Trophoblast cell (in vitro differentiated cells and primary cell): ENCODE results near the gene GRPEL2.

Experiments
- DNase-seq, 2 donors: peaks; one replicate each; pipeline ENCODE4 v3.0.0-alpha.2; 2016
- H2AFZ ChIP-seq: 2 replicates; pipeline ENCODE4 v1.6.1; 2013; ENCODE audit warnings: low read length, moderate library complexity, mild to moderate bottlenecking; ENCODE audit not compliant: insufficient read depth, poor library complexity
- H2AK5ac ChIP-seq: 2 replicates; pipeline ENCODE4 v1.6.1; 2013; ENCODE audit warnings: mild to moderate bottlenecking, low read length
- H2BK120ac ChIP-seq: 2 replicates; pipeline ENCODE4 v1.6.1; 2013; ENCODE audit warnings: low read length, mild to moderate bottlenecking, moderate library complexity; ENCODE audit not compliant: insufficient read depth, poor library complexity
- H2BK12ac ChIP-seq: 2 replicates; pipeline ENCODE4 v1.6.1; 2013; ENCODE audit warnings: mild to moderate bottlenecking, low read length, moderate library complexity
- H2BK5ac ChIP-seq: 2 replicates; pipeline ENCODE4 v1.6.1; 2013; ENCODE audit warnings: low read length, low read depth, moderate library complexity, mild to moderate bottlenecking; ENCODE audit not compliant: poor library complexity
- H3K14ac ChIP-seq: 2 replicates; pipeline ENCODE4 v1.6.1; 2013; ENCODE audit warnings: mild to moderate bottlenecking, low read length
- H3K18ac ChIP-seq: 2 replicates; pipeline ENCODE4 v1.6.1; 2013; ENCODE audit warnings: mild to moderate bottlenecking, low read length
- H3K23ac ChIP-seq: 2 replicates; pipeline ENCODE4 v1.6.1; 2013; ENCODE audit warnings: low read length
- H3K27ac ChIP-seq: 2 replicates; pipeline ENCODE4 v1.5.1; 2013; ENCODE audit warnings: low read depth, mild to moderate bottlenecking, inconsistent platforms, low read length, moderate library complexity
- H3K27me3 ChIP-seq: 2 replicates; pipeline ENCODE4 v1.6.1; 2013; ENCODE audit warnings: inconsistent platforms, mild to moderate bottlenecking, low read length, moderate library complexity; ENCODE audit not compliant: insufficient read depth
- H3K36me3 ChIP-seq, 2 experiments: 1 replicate in 1 of 2; 2 replicates in 1 of 2; pipeline ENCODE4 v1.6.1; 2013; ENCODE audit warnings: low read length in 2 of 2, mild to moderate bottlenecking in 2 of 2, moderate library complexity in 1 of 2; ENCODE audit not compliant: insufficient read depth in 2 of 2, control insufficient read depth in 1 of 2
- H3K4ac ChIP-seq: 2 replicates; pipeline ENCODE4 v1.6.1; 2013; ENCODE audit warnings: low read depth, mild to moderate bottlenecking, low read length, moderate library complexity
- H3K4me1 ChIP-seq, 2 experiments: 1 replicate in 1 of 2; 2 replicates in 1 of 2; pipeline ENCODE4 v1.6.1; 2013; ENCODE audit warnings: low read length in 2 of 2, mild to moderate bottlenecking in 2 of 2, moderate library complexity in 1 of 2; ENCODE audit not compliant: insufficient read depth in 2 of 2, control insufficient read depth in 1 of 2
- H3K4me2 ChIP-seq: 2 replicates; pipeline ENCODE4 v1.6.1; 2013; ENCODE audit warnings: inconsistent platforms, mild to moderate bottlenecking, low read length, moderate library complexity
- H3K4me3 ChIP-seq: 2 replicates; pipeline ENCODE4 v1.5.1; 2013; ENCODE audit warnings: mild to moderate bottlenecking, low read depth, low read length, inconsistent platforms
- H3K79me1 ChIP-seq: one replicate; pipeline ENCODE4 v1.6.1; 2013; ENCODE audit warnings: low read length
- H3K79me2 ChIP-seq: 2 replicates; pipeline ENCODE4 v1.6.1; 2013; ENCODE audit warnings: low read length, mild to moderate bottlenecking; ENCODE audit not compliant: control insufficient read depth, insufficient read depth, poor library complexity
- H3K9ac ChIP-seq: 2 replicates; pipeline ENCODE4 v1.6.1; 2013; ENCODE audit warnings: mild to moderate bottlenecking, low read length
- H3K9me3 ChIP-seq: 2 replicates; pipeline ENCODE4 v1.6.1; 2013; ENCODE audit warnings: low read depth, mild to moderate bottlenecking, control low read depth, inconsistent platforms, low read length; ENCODE audit not compliant: insufficient read depth
- H4K12ac ChIP-seq: 2 replicates; pipeline ENCODE4 v1.6.1; 2013; ENCODE audit warnings: low read depth, mild to moderate bottlenecking, low read length, moderate library complexity
- H4K8ac ChIP-seq: 2 replicates; pipeline ENCODE4 v1.6.1; 2013; ENCODE audit warnings: low read depth, mild to moderate bottlenecking, low read length, moderate library complexity
- H4K91ac ChIP-seq: one replicate; pipeline ENCODE4 v1.6.1; 2013; ENCODE audit warnings: low read depth, mild to moderate bottlenecking, low read length, moderate library complexity
- WGBS: extraction: QIAGEN DNeasy Blood & Tissue Kit; methylation state at CpG from one replicate; pipeline ENCODE4 v1.1.7; 2013; ENCODE audit warnings: missing lambda C conversion rate; ENCODE audit not compliant: insufficient read length, insufficient coverage; ENCODE audit errors: extremely low coverage; 5-methylcytosine and 5-hydroxymethylcytosine counted together

Gene GRPEL2

GRCh38 chr5:149372932-149373331 is 27.6 kb downstream of the GRPEL2 start:
- H3K36me3 ChIP-seq: no peaks in the 10 kb centered on the region
- no peak overlapping the region for H3K4ac ChIP-seq

GRCh38 chr5:149374303-149374702 is 29.0 kb downstream of the GRPEL2 start:
- no peak overlapping the region for H3K14ac ChIP-seq
- WGBS: no CpG with 5 or more reads among the region's 20 CpGs
- no peak for DNase-seq

More at GRCh38 chr5:149372932-149373331, 27.6 kb downstream of the GRPEL2 start:
- peaks cover 3% of the 10 kb centered on the region for H3K9me3 ChIP-seq
- peak; percentile 81 to 91 for DNase-seq
- H2BK12ac ChIP-seq: no peak overlapping the region
- H3K9ac ChIP-seq: no peak overlapping the region
- no peak overlapping the region for H3K14ac ChIP-seq
- no peak overlapping the region for H2AFZ ChIP-seq
- H2AK5ac ChIP-seq: no peak overlapping the region
- no peak overlapping the region for H3K4me2 ChIP-seq
- no peak overlapping the region for H2BK120ac ChIP-seq
- H3K79me1 ChIP-seq: no peaks in the 10 kb centered on the region
- no CpG with 5 or more reads among the region's 3 CpGs for WGBS
- H4K12ac ChIP-seq: no peak overlapping the region
- H2BK5ac ChIP-seq: no peak overlapping the region
- no peak overlapping the region for H3K4me3 ChIP-seq
- H4K8ac ChIP-seq: no peak overlapping the region
- no peaks in the 10 kb centered on the region for H3K79me2 ChIP-seq
- H3K27ac ChIP-seq: no peak overlapping the region
- peaks cover 0 to 2% of the 10 kb centered on the region in 2 experiments for H3K4me1 ChIP-seq
- H3K27me3 ChIP-seq: no peaks in the 10 kb centered on the region
- no peak overlapping the region for H4K91ac ChIP-seq
- no peak overlapping the region for H3K18ac ChIP-seq
- no peak overlapping the region for H3K23ac ChIP-seq

DNA sequence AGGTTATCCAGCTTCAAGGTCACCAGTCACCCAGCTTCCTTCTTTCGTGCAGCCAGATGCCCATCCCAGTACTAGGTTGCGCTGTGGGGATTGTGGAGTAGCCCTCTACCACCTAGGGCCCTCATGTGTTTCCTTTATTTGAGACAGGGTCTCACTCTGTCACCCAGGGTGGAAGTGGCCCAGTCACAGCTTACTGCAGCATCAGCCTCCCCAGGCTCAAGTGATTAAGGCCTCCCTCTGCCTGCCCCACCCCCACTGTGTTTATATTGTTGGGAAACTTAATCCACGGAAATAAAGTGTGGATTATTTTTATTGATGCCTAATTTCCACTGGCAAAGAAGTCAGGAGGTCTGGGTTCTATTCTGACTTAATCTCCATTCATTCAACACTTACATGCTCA is 29.5 kb downstream of the GRPEL2 start:
- H3K27ac ChIP-seq: no peak overlapping the region
- H4K91ac ChIP-seq: no peak overlapping the region
- H3K9me3 ChIP-seq: peaks cover 3% of the 10 kb centered on the region
- no peak overlapping the region for H3K23ac ChIP-seq
- no peak overlapping the region for H3K9ac ChIP-seq
- H3K79me2 ChIP-seq: no peaks in the 10 kb centered on the region
- no CpG with 5 or more reads among the region's 3 CpGs for WGBS
- H3K18ac ChIP-seq: no peak overlapping the region
- H2AFZ ChIP-seq: no peak overlapping the region
- no peak overlapping the region for H3K4me2 ChIP-seq
- no peak overlapping the region for H3K14ac ChIP-seq
- no peaks in the 10 kb centered on the region for H3K27me3 ChIP-seq
- H3K4me3 ChIP-seq: no peak overlapping the region
- H2BK12ac ChIP-seq: no peak overlapping the region
- H2BK5ac ChIP-seq: no peak overlapping the region
- H2BK120ac ChIP-seq: no peak overlapping the region
- DNase-seq: no peak
- no peak overlapping the region for H4K8ac ChIP-seq
- H3K4me1 ChIP-seq: peaks cover 0 to 2% of the 10 kb centered on the region in 2 experiments
- no peaks in the 10 kb centered on the region for H3K36me3 ChIP-seq
- no peak overlapping the region for H2AK5ac ChIP-seq
- peaks cover 5% of the 10 kb centered on the region for H3K79me1 ChIP-seq
- no peak overlapping the region for H3K4ac ChIP-seq
- H4K12ac ChIP-seq: no peak overlapping the region

More at GRCh38 chr5:149374303-149374702, 29.0 kb downstream of the GRPEL2 start:
- H3K4me1 ChIP-seq: peaks cover 0 to 2% of the 10 kb centered on the region in 2 experiments
- no peak overlapping the region for H4K8ac ChIP-seq
- H3K9me3 ChIP-seq: peaks cover 3% of the 10 kb centered on the region
- no peak overlapping the region for H2AFZ ChIP-seq
- H2BK5ac ChIP-seq: no peak overlapping the region
- no peak overlapping the region for H3K27ac ChIP-seq
- H3K36me3 ChIP-seq: no peaks in the 10 kb centered on the region
- H3K18ac ChIP-seq: no peak overlapping the region
- H3K79me2 ChIP-seq: no peaks in the 10 kb centered on the region
- no peaks in the 10 kb centered on the region for H3K27me3 ChIP-seq
- H2BK120ac ChIP-seq: no peak overlapping the region
- no peak overlapping the region for H2AK5ac ChIP-seq
- H4K91ac ChIP-seq: no peak overlapping the region
- H4K12ac ChIP-seq: no peak overlapping the region
- H3K23ac ChIP-seq: no peak overlapping the region
- H3K9ac ChIP-seq: no peak overlapping the region
- H3K4me3 ChIP-seq: no peak overlapping the region
- H2BK12ac ChIP-seq: no peak overlapping the region
- H3K4ac ChIP-seq: no peak overlapping the region
- H3K79me1 ChIP-seq: peaks cover 2% of the 10 kb centered on the region
- no peak overlapping the region for H3K4me2 ChIP-seq

- peaks cover 5% of the 10 kb centered on the region for H3K79me1 ChIP-seq
These were observed 30.1 kb downstream of the GRPEL2 start for GRCh38 chr5:149375434-149375833.

More at GRCh38 chr5:149375434-149375833, 30.1 kb downstream of the GRPEL2 start:
- Histone ChIP-seq H2BK12ac (no peak overlapping the region), H3K14ac (no peak overlapping the region), H3K18ac (no peak overlapping the region), H3K9ac (no peak overlapping the region), H3K27ac (no peak overlapping the region), H3K4me2 (no peak overlapping the region), H2BK120ac (no peak overlapping the region), H3K23ac (no peak overlapping the region), H3K9me3 (peaks cover 3% of the 10 kb centered on the region), H3K27me3 (no peaks in the 10 kb centered on the region), H4K91ac (no peak overlapping the region), H3K79me2 (no peaks in the 10 kb centered on the region), H3K36me3 (no peaks in the 10 kb centered on the region), H3K4ac (no peak overlapping the region), H3K4me1 (peaks cover under 1 to 4% of the 10 kb centered on the region in 2 experiments), H4K12ac (no peak overlapping the region), H2AK5ac (no peak overlapping the region), H2AFZ (no peak overlapping the region), H3K4me3 (no peak overlapping the region), H2BK5ac (no peak overlapping the region), H4K8ac (no peak overlapping the region)
- no CpG with 5 or more reads among the region's 6 CpGs for WGBS
- DNase-seq: no peak
